IMR-90 (cell line): ENCODE results near the gene AUTS2. TPM values are rescaled to one million over a fixed set of nuclear protein-coding genes. Genes with fewer than 3 reads are reported as not detected.

Experiments used
- ATAC-seq: fragments of 200-7000 bp; cut with Tn5 transposase; 2 replicates; pipeline ENCODE4 v1.9.1; 2020; ENCODE audit warnings: low read depth, mild to moderate bottlenecking, moderate library complexity
- BruUV-seq: library from RNA; stranded (reverse); fragments of 400-500 nt; replicated peaks from 2 replicates; lab custom pipeline; 2021; lab: Mats Ljungman, UMichigan
- CTCF ChIA-PET: fragments of 300-600 bp; formaldehyde crosslinking; extraction: SDS; loops from one replicate; lab custom pipeline; 2021; ENCODE audit warnings: antibody characterized with exemption; lab: Yijun Ruan, JAX
- POLR2A ChIA-PET: fragments of 300-600 bp; sonication (Branson Sonifier 250); formaldehyde crosslinking; loops from one replicate; lab custom pipeline; 2022; ENCODE audit warnings: antibody characterized with exemption; ENCODE audit not compliant: unreplicated experiment; lab: Charles Lee
- DNase-seq: peaks from one replicate; pipeline ENCODE4 v3.0.0; 2013
- H2AFZ ChIP-seq: replicated peaks from 2 replicates; pipeline ENCODE3; 2013; ENCODE audit warnings: low read length, mild to moderate bottlenecking; ENCODE audit not compliant: poor library complexity
- H2AK5ac ChIP-seq: 2 replicates; pipeline ENCODE4 v1.6.1; 2013; ENCODE audit warnings: low read depth, low read length, inconsistent platforms
- H2AK9ac ChIP-seq: replicated peaks from 2 replicates; pipeline ENCODE3; 2013; ENCODE audit warnings: mild to moderate bottlenecking, low read depth, low read length, moderate library complexity; ENCODE audit not compliant: poor library complexity
- H2BK120ac ChIP-seq: 2 replicates; pipeline ENCODE4 v1.6.1; 2013; ENCODE audit warnings: low read depth, low read length, inconsistent platforms
- H2BK15ac ChIP-seq: 3 replicates; pipeline ENCODE4 v1.6.1; 2013; ENCODE audit warnings: low read depth, low read length, inconsistent platforms
- H2BK20ac ChIP-seq: 2 replicates; pipeline ENCODE4 v1.6.1; 2013; ENCODE audit warnings: low read depth, mild to moderate bottlenecking, inconsistent platforms, low read length, moderate library complexity
- H2BK5ac ChIP-seq: 2 replicates; pipeline ENCODE4 v1.6.1; 2013; ENCODE audit warnings: mild to moderate bottlenecking, low read depth, low read length, inconsistent platforms; ENCODE audit not compliant: poor library complexity, severe bottlenecking
- H3K14ac ChIP-seq: replicated peaks from 2 replicates; pipeline ENCODE4 v1.6.1; 2013; ENCODE audit warnings: low read depth, low read length, inconsistent platforms
- H3K18ac ChIP-seq: 2 replicates; pipeline ENCODE4 v1.6.1; 2013; ENCODE audit warnings: low read depth, low read length, control low read depth
- H3K23ac ChIP-seq: 2 replicates; pipeline ENCODE4 v1.6.1; 2013; ENCODE audit warnings: low read depth, low read length, inconsistent platforms
- H3K27ac ChIP-seq: 2 replicates; pipeline ENCODE4 v1.5.1; 2013; ENCODE audit warnings: mild to moderate bottlenecking, control low read depth, low read length; ENCODE audit not compliant: insufficient read depth
- H3K27me3 ChIP-seq: 2 replicates; pipeline ENCODE4 v1.6.1; 2013; ENCODE audit warnings: low read length; ENCODE audit not compliant: control insufficient read depth, insufficient read depth
- H3K36me3 ChIP-seq: 2 replicates; pipeline ENCODE4 v1.6.1; 2013; ENCODE audit warnings: low read length, mixed read lengths; ENCODE audit not compliant: control insufficient read depth, insufficient read depth
- H3K4ac ChIP-seq: 2 replicates; pipeline ENCODE4 v1.6.1; 2013; ENCODE audit warnings: low read depth, low read length, inconsistent platforms
- H3K4me1 ChIP-seq: 2 replicates; pipeline ENCODE4 v1.6.1; 2013; ENCODE audit warnings: low read length, mixed read lengths; ENCODE audit not compliant: control insufficient read depth, insufficient read depth
- H3K4me2 ChIP-seq: 2 replicates; pipeline ENCODE4 v1.6.1; 2013; ENCODE audit warnings: low read depth, mild to moderate bottlenecking, control low read depth, low read length, moderate library complexity
- H3K4me3 ChIP-seq: 2 replicates; pipeline ENCODE4 v1.5.1; 2013; ENCODE audit warnings: low read depth, mild to moderate bottlenecking, control low read depth, low read length, moderate library complexity; ENCODE audit not compliant: insufficient read depth
- H3K56ac ChIP-seq: 2 replicates; pipeline ENCODE4 v1.6.1; 2013; ENCODE audit warnings: low read length, inconsistent platforms; ENCODE audit not compliant: insufficient read depth; ENCODE audit errors: extremely low read depth
- H3K79me1 ChIP-seq, 2 experiments: 2 replicates each; pipeline ENCODE4 v1.6.1; 2013; ENCODE audit warnings: low read length in 2 of 2, inconsistent platforms in 1 of 2, low read depth in 1 of 2
- H3K9ac ChIP-seq: 2 replicates; pipeline ENCODE4 v1.6.1; 2013; ENCODE audit warnings: low read depth, low read length, control low read depth
- H3K9me1 ChIP-seq: 2 replicates; pipeline ENCODE4 v1.6.1; 2013; ENCODE audit warnings: low read length, inconsistent platforms; ENCODE audit not compliant: insufficient read depth
- H3K9me3 ChIP-seq: 2 replicates; pipeline ENCODE4 v1.6.1; 2013; ENCODE audit warnings: low read length; ENCODE audit not compliant: control insufficient read depth, insufficient read depth
- H4K20me1 ChIP-seq: 2 replicates; pipeline ENCODE4 v1.6.1; 2013; ENCODE audit warnings: low read length, inconsistent platforms; ENCODE audit not compliant: insufficient read depth
- H4K5ac ChIP-seq: 2 replicates; pipeline ENCODE4 v1.6.1; 2013; ENCODE audit warnings: mild to moderate bottlenecking, low read depth, low read length, control low read depth
- H4K8ac ChIP-seq, 2 experiments: 2 replicates each; pipeline ENCODE4 v1.6.1; 2013; ENCODE audit warnings: low read depth in 2 of 2, low read length in 2 of 2, control low read depth in 1 of 2, inconsistent platforms in 1 of 2
- H4K91ac ChIP-seq: 2 replicates; pipeline ENCODE4 v1.6.1; 2013; ENCODE audit warnings: low read depth, low read length, inconsistent platforms; ENCODE audit not compliant: insufficient read depth
- BHLHE40 ChIP-seq: fragments of 150-350 bp; IDR thresholded peaks from 2 replicates; pipeline ENCODE4 v1.6.1; 2016; ENCODE audit warnings: mild to moderate bottlenecking, low read depth, low read length
- CEBPB ChIP-seq: IDR thresholded peaks from 2 replicates; pipeline ENCODE4 v1.6.1; 2012; ENCODE audit warnings: low read depth, low read length, improper control_type of control experiment
- FOS ChIP-seq: fragments of 150-350 bp; IDR thresholded peaks from 2 replicates; pipeline ENCODE4 v1.6.1; 2016; ENCODE audit warnings: low read depth, low read length
- MAFK ChIP-seq: IDR thresholded peaks from 2 replicates; pipeline ENCODE4 v1.6.1; 2012; ENCODE audit warnings: low read depth, low read length, improper control_type of control experiment
- MXI1 ChIP-seq: IDR thresholded peaks from 2 replicates; pipeline ENCODE4 v1.6.1; 2012; ENCODE audit warnings: low read depth, mild to moderate bottlenecking, low read length, moderate library complexity, borderline replicate concordance
- NFE2L2 ChIP-seq: fragments of 150-350 bp; IDR thresholded peaks from 2 replicates; pipeline ENCODE4 v1.6.1; 2016; ENCODE audit warnings: low read depth, mild to moderate bottlenecking, low read length
- RAD21 ChIP-seq: IDR thresholded peaks from 2 replicates; pipeline ENCODE4 v1.6.1; 2012; ENCODE audit warnings: low read length, improper control_type of control experiment
- RCOR1 ChIP-seq: IDR thresholded peaks from 2 replicates; pipeline ENCODE4 v1.6.1; 2012; ENCODE audit warnings: mild to moderate bottlenecking, low read length, improper control_type of control experiment; ENCODE audit not compliant: insufficient replicate concordance
- SMC3 ChIP-seq: fragments of 150-350 bp; IDR thresholded peaks from 2 replicates; pipeline ENCODE4 v1.6.1; 2016; ENCODE audit warnings: low read depth, mild to moderate bottlenecking, antibody characterized with exemption, low read length, moderate library complexity
- USF2 ChIP-seq: fragments of 150-350 bp; IDR thresholded peaks from 2 replicates; pipeline ENCODE4 v1.6.1; 2017; ENCODE audit warnings: mild to moderate bottlenecking, antibody characterized with exemption, low read length, low read depth
- WGBS, 2 experiments: methylation state at CpG; one replicate each; pipeline versions ENCODE4 v1.1.5 to v1.1.7; 2013; ENCODE audit warnings: missing lambda C conversion rate in 2 of 2; ENCODE audit not compliant: insufficient read length in 1 of 2; ENCODE audit errors: extremely low coverage in 2 of 2; 5-methylcytosine and 5-hydroxymethylcytosine counted together
- dilution Hi-C: fragments of 300-500 bp; cut with HindIII; formaldehyde crosslinking; loops from one replicate; pipeline ENCODE4 v1.14.3; 2018; ENCODE audit warnings: low sequenced_read_pairs; ENCODE audit not compliant: unreplicated experiment
- in situ Hi-C: fragments of 300-500 bp; cut with MboI; formaldehyde crosslinking; loops from 3 replicates; pipeline ENCODE4 v1.14.3; 2019; ENCODE audit warnings: low sequenced_read_pairs, inconsistent platforms, mixed read lengths
- intact Hi-C: fragments of 100-400 bp; cut with micrococcal nuclease; formaldehyde crosslinking; loops from 2 replicates; pipeline ENCODE4 v1.10.0; 2022
- polyA plus RNA-seq, 3 experiments: library from polyadenylated mRNA; depleted of rRNA; stranded (reverse); fragments of >200 nt; gene quantifications; 2 replicates each; pipeline ENCODE4 v1.2.3, GENCODE V29; 2012; ENCODE audit warnings: low replicate concordance in 1 of 3
- total RNA-seq: library from RNA; depleted of rRNA; stranded (reverse); fragments of >200 nt; gene quantifications from 2 replicates; pipeline ENCODE4 v1.2.3, GENCODE V29; 2012

The AUTS2 gene
- total and polyA plus RNA-seq, 2 of the 4 experiments (the other 2 are of a cell fraction) = 0.90 to 3.0 TPM

- Histone ChIP-seq H3K14ac (no peak overlapping the region), H3K23ac (no peak overlapping the region), H3K4me3 (no peak overlapping the region), H2AFZ (no peak overlapping the region), H4K8ac (no peak overlapping the region), H2AK9ac (no peak overlapping the region), H3K27ac (no peak overlapping the region), H3K27me3 (no peaks in the 10 kb centered on the region), H3K79me1 (no peaks in the 10 kb centered on the region; a peak in 1 of 4 replicates), H3K56ac (no peak overlapping the region), H2AK5ac (no peak overlapping the region), H3K36me3 (peaks cover 4% of the 10 kb centered on the region; the same call in 1 of the 2 replicates), H2BK120ac (no peak overlapping the region), H3K9ac (no peak overlapping the region), H2BK5ac (no peak overlapping the region), H3K4ac (no peak overlapping the region), H3K9me3 (no peaks in the 10 kb centered on the region), H4K5ac (no peak overlapping the region), H4K20me1 (no peaks in the 10 kb centered on the region), H3K4me2 (no peak overlapping the region), H3K9me1 (no peaks in the 10 kb centered on the region), H2BK15ac (no peak overlapping the region), H4K91ac (no peak overlapping the region), H2BK20ac (no peak overlapping the region), H3K18ac (no peak overlapping the region), H3K4me1 (no peaks in the 10 kb centered on the region)
- intact Hi-C loops = no loop called here
- TF ChIP-seq MXI1 = no peak
- TF ChIP-seq RCOR1 = no peak
- no peak for TF ChIP-seq RAD21
- no peak for TF ChIP-seq USF2
- TF ChIP-seq MAFK = no peak
- TF ChIP-seq CEBPB = no peak
- no peak for TF ChIP-seq NFE2L2
- no peak for TF ChIP-seq BHLHE40
- TF ChIP-seq SMC3 = no peak
- no peak for TF ChIP-seq FOS
- ChIA-PET CTCF (no interaction called here), POLR2A (no interaction called here)
- WGBS, 2 experiments = 92% methylated on average over 4 of the region's 7 CpGs; no CpG with 5 or more reads in 1 of the 2 experiments
- no peak for DNase-seq
- in situ Hi-C loops = no loop called here
- no TSS peak for BruUV-seq
- ATAC-seq = no peak
- dilution Hi-C loops = no loop called here
Observed at GRCh38 chr7:70765651-70766050, 1167.4 kb downstream of the AUTS2 start.
